HG03575 (cell line): ENCODE measurements around the gene INTS11.

Experiments
- ATAC-seq: cut with Tn5 transposase; IDR thresholded peaks from one replicate; pipeline ENCODE4 v1.9.1; 2021; ENCODE audit not compliant: unreplicated experiment, insufficient number of reproducible peaks, low FRiP score; ENCODE audit errors: extremely low read depth

The INTS11 gene

DNA sequence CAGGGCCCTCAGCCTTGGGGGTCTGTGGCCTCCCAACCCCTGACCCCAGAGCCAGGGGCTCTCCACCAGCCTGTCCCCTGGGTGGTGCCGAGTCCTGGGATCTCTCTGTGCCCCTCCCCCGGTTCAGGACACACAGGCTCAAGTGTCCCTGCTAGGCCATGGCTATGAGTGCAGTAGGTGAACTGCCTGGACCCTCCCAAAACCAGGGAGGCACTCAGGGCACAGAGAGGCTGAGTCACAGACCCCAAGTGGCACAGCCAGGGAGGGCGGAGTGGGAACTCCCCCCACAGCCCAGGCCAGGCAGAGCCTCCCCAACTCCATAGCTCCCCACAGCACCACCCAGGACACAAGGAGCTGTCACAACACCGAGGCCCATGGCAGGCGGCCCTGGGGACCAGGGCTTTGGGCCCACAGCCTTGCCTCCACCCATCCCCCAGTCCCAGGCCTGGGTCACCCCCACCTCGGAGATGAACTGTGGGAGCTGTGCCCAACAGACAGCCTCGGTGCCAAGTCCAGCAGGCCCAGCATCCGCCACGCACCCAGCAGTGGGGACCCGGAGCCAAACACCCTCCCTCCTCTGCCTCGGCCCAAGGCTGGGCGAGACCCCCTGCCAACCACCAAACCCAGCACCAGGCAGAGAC, 21.5 kb upstream of the INTS11 start:
- no peak for ATAC-seq

DNA sequence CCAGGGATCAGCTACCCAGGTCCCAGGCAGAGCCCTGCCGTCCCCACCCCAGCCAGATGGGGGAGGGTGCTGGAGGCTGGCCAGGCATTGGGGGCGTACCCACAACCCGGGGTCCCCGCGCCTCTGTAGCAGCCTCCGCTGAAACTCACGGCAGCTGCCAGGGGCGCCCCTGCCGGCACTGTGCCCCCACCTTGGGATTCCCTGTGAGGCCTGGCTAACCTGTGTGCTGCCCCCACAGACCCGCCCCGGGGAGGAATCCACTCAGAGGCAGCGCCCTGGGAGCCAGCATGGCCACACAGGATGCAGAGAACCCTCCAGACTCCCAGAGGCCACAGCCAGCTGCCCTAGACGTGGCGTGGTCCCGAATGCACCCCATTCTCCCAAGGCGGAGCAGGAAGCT, 20.9 kb upstream of the INTS11 start:
- no peak for ATAC-seq

DNA sequence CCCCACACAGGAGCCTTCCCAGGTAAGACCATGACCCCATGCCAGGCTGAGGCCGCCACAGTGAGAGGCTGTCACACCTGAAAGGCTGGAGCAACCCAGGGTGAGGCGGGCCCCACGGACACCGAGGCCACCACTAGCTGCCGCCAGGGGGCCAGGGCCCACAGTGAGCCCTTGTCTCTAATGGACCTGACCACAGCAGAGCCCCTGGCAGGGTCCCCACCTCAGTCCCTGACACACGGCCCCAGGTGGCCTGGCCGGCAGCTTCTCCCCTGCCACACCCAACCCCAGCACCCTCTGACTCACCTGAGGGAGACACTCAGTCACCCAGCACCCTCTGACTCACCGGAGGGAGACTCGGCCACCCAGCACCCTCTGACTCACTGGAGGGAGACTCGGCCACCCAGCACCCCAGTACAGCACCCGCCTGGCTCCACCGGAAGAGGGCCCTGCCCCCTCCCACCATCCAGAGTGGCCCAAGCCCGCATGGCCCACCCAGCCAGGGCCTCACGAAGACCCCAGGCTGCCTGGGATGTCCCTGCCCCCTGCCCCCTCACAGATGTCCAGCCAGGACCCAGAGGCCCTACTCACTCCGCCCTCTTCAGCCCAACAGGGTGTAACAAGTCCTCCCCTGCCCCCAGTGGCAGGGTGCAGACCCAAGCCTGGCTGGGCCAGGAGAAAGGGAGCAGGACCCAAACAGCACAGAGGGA, 20.3 kb upstream of the INTS11 start:
- ATAC-seq: no peak

DNA sequence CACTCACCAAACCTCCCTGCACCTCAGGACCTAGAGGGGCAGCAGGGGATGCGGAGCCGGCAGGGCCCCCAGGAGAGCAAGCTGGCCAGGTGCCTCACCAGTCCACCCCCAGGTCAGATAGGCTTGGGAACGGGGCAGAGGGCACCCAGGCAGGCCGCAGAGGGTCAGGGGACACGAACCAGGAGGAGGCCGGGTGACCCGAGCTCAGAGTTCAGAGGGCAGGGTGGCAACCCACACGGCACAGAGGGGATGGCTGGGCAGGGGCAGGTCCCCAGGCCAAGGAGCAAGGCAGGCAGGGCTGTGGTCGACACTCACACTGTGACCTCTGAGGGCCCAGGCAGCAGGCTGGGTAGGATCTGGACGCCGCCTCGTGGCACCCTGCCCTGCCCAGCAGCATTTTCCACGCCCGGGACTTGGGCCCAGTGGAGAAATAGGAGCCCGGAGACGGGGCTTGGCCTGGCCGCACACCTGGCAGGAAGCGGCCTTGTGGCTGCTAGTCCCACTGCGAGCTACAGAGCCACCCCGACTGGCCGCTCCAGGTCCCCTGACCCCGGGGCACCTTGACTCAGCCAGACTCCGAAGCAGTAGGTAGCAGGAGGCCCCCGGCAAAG, 19.5 kb upstream of the INTS11 start:
- no peak for ATAC-seq

DNA sequence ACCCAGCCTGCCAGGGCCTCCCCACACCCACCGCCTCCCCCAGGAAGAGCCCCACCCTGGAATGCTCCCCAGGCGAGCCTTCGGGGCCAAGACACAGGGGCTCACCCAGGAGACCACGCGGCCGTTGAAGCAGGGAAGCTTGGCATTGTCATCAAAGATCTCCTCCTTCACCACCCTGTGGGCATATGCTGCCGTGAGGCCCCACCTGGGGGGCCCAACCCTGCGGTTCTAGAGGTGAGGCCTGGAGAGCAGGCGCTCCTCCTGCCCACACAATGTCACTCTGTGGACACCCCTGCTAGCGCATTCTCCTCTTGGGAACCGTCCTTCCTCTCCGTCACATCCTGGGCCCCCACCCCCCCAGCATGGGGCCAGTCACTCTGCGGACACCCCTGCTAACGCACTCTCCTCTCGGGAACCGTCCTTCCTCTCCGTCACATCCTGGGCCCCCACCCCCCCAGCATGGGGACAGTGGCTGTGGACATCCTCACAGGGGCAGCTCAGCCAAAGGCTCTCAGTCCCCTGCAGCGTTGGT, 18.2 kb upstream of the INTS11 start:
- ATAC-seq: no peak

DNA sequence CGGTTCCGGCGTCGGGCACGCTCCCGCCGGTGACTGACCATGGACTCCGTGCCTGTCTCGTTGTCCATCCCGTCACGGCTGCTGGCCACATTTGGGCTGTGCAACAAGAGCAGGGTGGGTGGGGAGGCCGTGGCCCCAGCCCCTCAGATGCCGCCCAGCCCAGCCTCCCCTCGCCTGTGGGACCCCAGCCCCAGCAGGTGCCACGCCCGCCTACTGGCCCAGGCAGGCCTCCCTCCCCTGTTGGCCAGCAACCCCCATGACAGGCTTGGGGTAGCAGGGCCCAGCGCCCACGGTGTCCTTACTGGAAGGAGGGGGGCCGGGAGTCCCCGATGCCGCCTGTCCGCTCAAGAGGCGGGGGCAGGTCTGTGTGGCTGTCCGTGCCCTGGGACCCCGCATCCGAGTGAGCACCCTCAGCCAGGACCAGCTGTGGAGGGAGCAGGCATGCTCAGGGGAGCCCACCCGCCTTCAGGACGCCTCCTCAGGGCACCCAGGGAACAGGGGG, 17.7 kb upstream of the INTS11 start:
- ATAC-seq: no peak

DNA sequence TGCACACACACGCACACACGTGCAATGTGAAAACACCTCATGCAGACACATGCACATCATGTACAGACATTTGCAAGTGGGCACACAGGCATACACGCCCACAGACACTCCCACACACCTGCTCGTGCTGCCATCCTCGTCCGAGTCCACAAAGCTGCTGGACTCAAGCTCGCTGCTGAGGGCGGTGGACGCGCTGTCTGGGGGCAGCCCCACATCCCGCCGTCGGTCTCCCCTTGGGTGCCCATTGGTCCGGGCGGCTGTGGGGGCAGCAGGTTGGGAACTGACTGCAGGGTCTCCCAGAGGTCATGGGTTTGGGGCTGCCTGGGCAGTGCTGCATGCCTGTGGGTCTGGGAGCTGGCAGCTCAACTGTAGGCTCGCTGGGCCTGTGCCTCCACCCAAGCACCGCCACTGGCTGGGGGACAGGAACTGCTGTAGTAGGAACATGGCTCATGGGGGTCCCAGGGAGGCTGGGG, 17.1 kb upstream of the INTS11 start:
- ATAC-seq: no peak

DNA sequence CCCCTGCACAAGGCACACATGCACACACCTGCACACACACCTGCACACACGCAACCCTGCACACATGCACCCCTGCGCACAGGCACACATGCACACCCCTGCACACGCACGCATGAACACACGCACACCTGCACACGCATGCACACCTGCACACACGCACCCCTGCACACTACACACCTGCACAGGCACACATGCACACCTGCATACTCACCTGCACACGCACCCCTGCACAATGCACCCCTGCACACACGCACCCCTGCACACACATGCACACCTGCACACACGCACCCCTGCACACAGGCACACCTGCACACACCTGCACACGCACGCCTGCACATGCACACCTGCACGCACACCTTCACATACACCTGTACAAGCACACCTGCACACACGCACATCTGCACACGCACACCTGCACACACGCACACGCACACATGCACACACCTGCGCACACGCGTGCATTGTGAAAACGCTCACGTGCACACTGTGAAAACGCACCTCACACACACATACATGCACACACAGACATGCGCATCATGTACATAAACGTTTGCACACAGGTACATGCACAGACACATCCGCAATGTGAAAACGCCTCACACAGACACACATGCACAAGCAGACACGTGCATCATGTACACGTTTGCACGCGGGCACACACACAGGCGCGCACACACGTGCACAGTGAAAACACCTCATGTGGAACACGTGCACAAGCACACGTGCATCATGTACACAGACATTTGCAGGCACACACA, 16.5 kb upstream of the INTS11 start:
- no peak for ATAC-seq

DNA sequence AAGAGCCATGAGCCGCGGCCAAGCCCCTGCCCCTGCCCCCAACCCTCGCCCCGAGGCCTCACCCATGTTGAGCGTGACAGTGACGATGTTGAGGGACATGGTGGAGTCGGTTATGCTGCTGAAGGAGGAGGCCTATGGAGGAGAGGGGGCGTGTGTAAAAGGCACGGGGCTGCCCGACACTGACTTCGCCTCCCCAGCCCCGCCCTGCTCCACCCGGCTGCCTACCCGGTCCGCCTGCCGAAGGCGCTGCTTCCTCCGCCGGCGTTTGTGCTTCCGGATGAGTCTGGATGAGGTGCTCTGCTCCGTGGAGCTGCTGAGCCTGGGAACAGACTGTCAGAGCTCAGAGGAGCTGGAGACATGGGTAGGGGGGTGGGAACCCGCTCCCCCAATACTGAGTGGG, 15.7 kb upstream of the INTS11 start:
- ATAC-seq: no peak

DNA sequence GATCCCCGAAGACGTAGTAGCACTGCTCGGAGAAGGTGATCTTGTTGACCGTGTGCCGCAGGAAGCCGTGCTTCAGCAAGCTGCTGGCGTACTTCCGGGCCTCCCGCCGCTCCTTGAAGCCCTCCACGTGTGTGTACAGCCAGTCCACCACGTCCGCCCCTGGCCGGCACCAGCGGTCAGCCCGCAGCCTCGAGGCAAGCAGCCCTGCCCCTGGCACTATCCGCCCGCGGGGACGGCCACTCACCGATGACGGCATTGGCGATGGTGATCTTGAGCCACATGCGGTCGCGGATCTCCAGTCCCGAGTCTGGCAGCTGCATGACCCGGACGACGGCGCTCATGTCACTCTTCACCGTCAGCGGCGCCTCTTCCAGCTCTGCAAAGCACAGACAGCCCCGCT, 13.8 kb upstream of the INTS11 start:
- ATAC-seq: no peak

DNA sequence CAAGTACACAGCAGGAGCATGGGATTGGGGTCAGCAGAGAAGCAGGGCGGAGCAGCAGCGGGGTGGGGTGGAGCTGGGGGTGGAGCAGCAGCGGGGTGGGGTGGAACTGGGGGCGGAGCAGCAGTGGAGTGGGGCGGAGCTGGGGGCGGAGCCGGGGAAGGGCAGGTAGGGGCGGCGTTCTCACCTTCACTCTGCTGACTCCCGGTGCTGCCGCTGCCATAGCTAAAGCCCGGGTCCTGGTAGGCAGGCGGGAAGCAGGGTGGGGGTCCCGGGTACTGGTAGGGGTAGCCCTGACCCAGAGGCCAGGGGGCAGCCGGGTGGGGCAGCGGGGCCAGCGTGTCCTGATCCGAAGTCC, 13.3 kb upstream of the INTS11 start:
- no peak for ATAC-seq

DNA sequence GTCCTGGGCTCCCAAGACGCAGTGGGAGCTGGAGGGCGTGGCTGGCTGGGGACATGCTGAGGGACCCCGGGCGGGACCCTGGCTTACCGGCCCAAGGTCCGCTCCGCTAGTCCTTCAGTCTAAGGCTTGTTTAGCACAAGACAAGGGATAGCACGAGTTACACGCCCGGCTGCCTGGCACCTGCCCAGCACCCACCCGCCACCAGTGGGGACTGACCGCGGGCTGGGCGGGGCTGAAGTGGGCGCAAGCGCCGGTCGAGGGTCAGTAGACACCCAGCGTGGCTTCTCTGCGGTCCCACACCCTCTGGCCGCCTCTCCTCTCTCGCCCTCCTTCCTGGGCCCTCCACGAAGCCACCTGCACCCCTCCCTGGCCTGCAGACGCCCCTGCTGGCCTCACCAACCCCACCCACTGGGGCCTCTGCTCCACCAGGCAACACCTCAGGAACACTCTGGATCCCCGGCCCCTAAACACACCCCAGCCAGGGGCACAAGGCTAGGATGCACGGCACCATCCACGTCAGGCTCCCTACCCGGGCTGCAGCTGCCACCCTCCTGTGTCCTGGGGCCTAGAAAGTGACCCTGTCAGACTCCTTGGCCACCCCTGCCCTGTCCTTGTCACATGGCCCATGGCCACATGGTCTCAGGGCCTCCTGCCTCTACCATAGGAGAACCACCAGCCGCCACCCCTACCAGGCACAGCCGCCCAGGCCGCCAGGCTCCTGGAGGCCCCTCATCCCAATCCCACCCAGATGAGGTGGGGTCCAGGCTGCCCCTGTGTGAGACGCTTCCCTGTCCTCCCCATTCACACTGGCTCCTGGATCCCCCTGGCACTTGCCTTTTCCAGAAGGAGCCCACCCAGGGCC, 12.7 kb upstream of the INTS11 start:
- no peak for ATAC-seq

DNA sequence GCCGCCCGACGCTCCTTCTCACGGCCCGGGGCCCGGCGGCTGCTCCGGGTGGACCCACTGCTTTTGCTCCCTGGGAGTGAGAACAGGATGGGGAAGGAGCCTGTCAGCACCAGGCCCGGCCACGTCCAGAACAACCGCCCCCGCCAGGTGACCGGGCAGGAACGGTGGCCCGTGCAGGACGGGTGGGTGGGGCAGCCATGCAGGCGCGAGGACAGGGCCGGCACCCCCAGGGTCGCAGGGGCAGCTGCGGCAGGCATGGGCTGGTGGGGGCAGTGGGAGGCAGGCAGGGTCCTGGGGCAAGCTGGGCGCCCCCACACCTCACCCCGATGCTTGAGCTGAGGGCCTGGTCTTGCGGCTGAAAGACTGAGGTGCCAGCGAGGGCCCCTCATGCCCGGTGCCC, 12.0 kb upstream of the INTS11 start:
- ATAC-seq: no peak

DNA sequence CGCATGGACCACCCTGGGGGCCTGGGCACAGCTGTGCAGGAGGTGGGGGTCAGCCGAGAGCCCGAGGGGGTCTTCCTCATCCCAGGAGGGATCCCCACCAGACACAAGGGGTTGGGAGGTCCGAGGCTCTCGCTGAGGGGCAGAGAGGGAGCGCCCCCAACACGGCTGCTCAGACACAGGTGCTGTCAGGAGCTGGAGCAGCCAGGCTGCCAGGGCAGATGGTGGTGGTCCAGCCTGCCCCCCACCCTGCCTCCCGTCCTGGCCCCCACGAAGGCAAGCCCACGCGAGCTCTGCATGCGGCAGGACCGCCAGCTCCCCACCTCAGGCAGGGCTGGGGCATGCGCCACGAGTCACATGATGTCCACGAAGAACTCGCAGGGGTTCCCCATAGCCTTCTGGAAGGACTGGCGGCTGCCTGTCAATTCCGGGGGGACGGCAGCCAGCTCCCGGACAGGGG, 11.4 kb upstream of the INTS11 start:
- no peak for ATAC-seq

DNA sequence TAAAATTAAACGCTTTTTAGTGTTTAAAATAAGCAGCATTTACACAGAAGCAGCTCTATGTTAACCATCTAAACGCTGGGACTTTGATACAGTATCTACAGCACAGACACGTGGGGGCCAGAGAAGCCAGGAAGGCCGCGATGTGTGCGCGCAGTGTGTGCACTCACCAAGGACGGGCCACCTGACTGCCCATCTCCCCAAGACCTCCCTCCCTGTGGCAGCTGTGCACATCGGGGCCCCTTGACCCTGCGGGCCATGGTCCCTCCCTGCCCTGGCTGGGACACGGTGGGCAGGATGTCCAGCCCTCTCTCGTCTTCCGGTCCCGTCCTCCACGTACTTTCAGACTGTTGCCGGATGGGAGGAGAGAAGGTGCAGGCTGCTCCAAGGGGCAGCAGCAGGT, 10.8 kb upstream of the INTS11 start:
- ATAC-seq: no peak

DNA sequence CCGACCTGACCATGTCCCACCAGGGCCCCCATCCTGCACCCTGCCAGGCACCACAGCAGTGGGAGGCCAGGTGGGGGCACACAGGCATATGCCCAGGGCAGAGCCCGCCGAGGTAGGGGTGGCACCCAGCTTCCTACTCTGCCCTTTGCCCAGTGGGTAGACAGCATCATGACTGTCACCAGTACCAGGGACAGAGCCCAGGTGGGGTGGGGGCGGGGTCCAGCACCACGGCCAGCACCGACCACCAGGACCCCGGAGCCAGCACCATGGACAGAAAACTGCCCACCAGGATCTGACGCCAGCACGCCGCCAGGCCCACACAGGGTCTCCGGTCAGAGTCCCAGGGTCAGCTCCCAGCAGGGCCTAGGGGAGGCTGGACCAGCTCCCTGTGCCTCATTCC, 10.4 kb upstream of the INTS11 start:
- no peak for ATAC-seq

DNA sequence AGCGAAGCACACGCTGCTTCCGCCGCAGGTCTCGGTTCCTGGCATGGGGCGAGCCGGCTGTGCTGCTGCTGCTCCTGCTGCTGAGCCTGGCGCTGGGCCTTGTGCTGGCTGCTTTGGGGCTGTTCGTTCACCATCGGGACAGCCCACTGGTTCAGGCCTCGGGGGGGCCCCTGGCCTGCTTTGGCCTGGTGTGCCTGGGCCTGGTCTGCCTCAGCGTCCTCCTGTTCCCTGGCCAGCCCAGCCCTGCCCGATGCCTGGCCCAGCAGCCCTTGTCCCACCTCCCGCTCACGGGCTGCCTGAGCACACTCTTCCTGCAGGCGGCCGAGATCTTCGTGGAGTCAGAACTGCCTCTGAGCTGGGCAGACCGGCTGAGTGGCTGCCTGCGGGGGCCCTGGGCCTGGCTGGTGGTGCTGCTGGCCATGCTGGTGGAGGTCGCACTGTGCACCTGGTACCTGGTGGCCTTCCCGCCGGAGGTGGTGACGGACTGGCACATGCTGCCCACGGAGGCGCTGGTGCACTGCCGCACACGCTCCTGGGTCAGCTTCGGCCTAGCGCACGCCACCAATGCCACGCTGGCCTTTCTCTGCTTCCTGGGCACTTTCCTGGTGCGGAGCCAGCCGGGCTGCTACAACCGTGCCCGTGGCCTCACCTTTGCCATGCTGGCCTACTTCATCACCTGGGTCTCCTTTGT, 9.2 kb upstream of the INTS11 start:
- no peak for ATAC-seq
